Neural progenitor cell (in vitro differentiated cells): Measurements from ENCODE around the gene NAT14. TPM values are rescaled to one million over a fixed set of nuclear protein-coding genes. Genes with fewer than 3 reads are reported as not detected.

Source experiments
- DNase-seq: peaks from one replicate; pipeline ENCODE4 v3.0.0-alpha.2; 2016; ENCODE audit warnings: low spot score
- H2AFZ ChIP-seq: fragments of 200-600 bp; sonication (generic); replicated peaks from 2 replicates; pipeline ENCODE4 v1.6.1; 2016; ENCODE audit warnings: antibody characterized with exemption
- H3F3A ChIP-seq: fragments of 200-600 bp; sonication (generic); 2 replicates; pipeline ENCODE4 v1.6.1; 2016; ENCODE audit warnings: antibody characterized with exemption, low read depth
- H3K27ac ChIP-seq: fragments of 200-600 bp; sonication (generic); 2 replicates; pipeline ENCODE4 v1.5.1; 2016; ENCODE audit warnings: mild to moderate bottlenecking
- H3K27me3 ChIP-seq: fragments of 200-600 bp; sonication (generic); 2 replicates; pipeline ENCODE4 v1.6.1; 2016; ENCODE audit warnings: mild to moderate bottlenecking, moderate library complexity
- H3K36me3 ChIP-seq: fragments of 200-600 bp; sonication (generic); 2 replicates; pipeline ENCODE4 v1.5.1; 2016
- H3K4me1 ChIP-seq: fragments of 200-600 bp; sonication (generic); 2 replicates; pipeline ENCODE4 v1.6.1; 2016; ENCODE audit warnings: mixed run types
- H3K4me2 ChIP-seq: fragments of 200-600 bp; sonication (generic); 2 replicates; pipeline ENCODE4 v1.6.1; 2016
- H3K4me3 ChIP-seq: fragments of 200-600 bp; sonication (generic); 2 replicates; pipeline ENCODE4 v1.5.1; 2016
- H3K79me2 ChIP-seq: fragments of 200-600 bp; sonication (generic); 2 replicates; pipeline ENCODE4 v1.6.1; 2016; ENCODE audit warnings: low read depth
- H3K9ac ChIP-seq: fragments of 200-600 bp; sonication (generic); 2 replicates; pipeline ENCODE4 v1.6.1; 2016
- H3K9me3 ChIP-seq: fragments of 200-600 bp; sonication (generic); 2 replicates; pipeline ENCODE4 v1.5.1; 2016; ENCODE audit warnings: low read depth
- H4K20me1 ChIP-seq: fragments of 200-600 bp; sonication (generic); 2 replicates; pipeline ENCODE4 v1.6.1; 2016; ENCODE audit warnings: low read depth
- H3K27ac Mint-ChIP-seq: 3 replicates; pipeline ENCODE4 v1.8.0; 2021; ENCODE audit warnings: mixed read lengths
- H3K27me3 Mint-ChIP-seq: 2 replicates; pipeline ENCODE4 v1.8.0; 2022; ENCODE audit warnings: low read depth, mild to moderate bottlenecking, inconsistent platforms, moderate library complexity, mixed read lengths; ENCODE audit not compliant: insufficient read depth
- H3K36me3 Mint-ChIP-seq: 3 replicates; pipeline ENCODE4 v1.8.0; 2021; ENCODE audit warnings: mixed read lengths
- H3K4me1 Mint-ChIP-seq: 3 replicates; pipeline ENCODE4 v1.8.0; 2021; ENCODE audit warnings: mixed read lengths
- H3K4me3 Mint-ChIP-seq: 3 replicates; pipeline ENCODE4 v1.8.0; 2021; ENCODE audit warnings: mild to moderate bottlenecking, moderate library complexity, mixed read lengths
- H3K9me3 Mint-ChIP-seq: 3 replicates; pipeline ENCODE4 v1.8.0; 2020; ENCODE audit warnings: mixed read lengths
- CTCF ChIP-seq: fragments of 200-600 bp; sonication (generic); IDR thresholded peaks from 2 replicates; pipeline ENCODE4 v1.5.1; 2017; ENCODE audit warnings: antibody characterized with exemption, mild to moderate bottlenecking
- EZH2 ChIP-seq: fragments of 200-600 bp; sonication (generic); IDR thresholded peaks from 2 replicates; pipeline ENCODE4 v1.6.1; 2017; ENCODE audit warnings: antibody characterized with exemption, mild to moderate bottlenecking, moderate library complexity
- EZH2phosphoT487 ChIP-seq: fragments of 200-600 bp; sonication (generic); IDR thresholded peaks from 2 replicates; pipeline ENCODE4 v1.6.1; 2017; ENCODE audit warnings: antibody characterized with exemption
- total RNA-seq: library from RNA; depleted of rRNA; stranded (reverse); fragments of >200 nt; gene quantifications from 2 replicates; pipeline ENCODE4 v1.2.3, GENCODE V29; 2015; ENCODE audit warnings: low replicate concordance

The NAT14 gene
- total RNA-seq, 1 donor from 2014 or later, result 16.2 TPM

GRCh38 chr19:55462722-55463121 is 22.3 kb upstream of the NAT14 start:
- Histone ChIP-seq H3K9ac (no peak overlapping the region), H3K79me2 (no peaks in the 10 kb centered on the region), H3K4me3 (no peak overlapping the region), H4K20me1 (no peaks in the 10 kb centered on the region), H3K9me3 (no peaks in the 10 kb centered on the region), H2AFZ (no peak overlapping the region), H3K27ac (no peak overlapping the region), H3K4me1 (peaks cover 23% of the 10 kb centered on the region), H3K27me3 (no peaks in the 10 kb centered on the region), H3K36me3 (no peaks in the 10 kb centered on the region), H3K4me2 (no peak overlapping the region), H3F3A (peaks cover 41% of the 10 kb centered on the region)
- H3K9me3 Mint-ChIP-seq, result no peaks in the 10 kb centered on the region
- DNase-seq, result no peak
- peaks cover 43% of the 10 kb centered on the region for H3K4me1 Mint-ChIP-seq
- peak overlapping the region; percentile 87 for H3K4me3 Mint-ChIP-seq
- TF ChIP-seq EZH2 (no peak), CTCF (no peak), EZH2phosphoT487 (no peak)
- peak overlapping the region; percentile 40 for H3K27ac Mint-ChIP-seq
- H3K36me3 Mint-ChIP-seq, result no peaks in the 10 kb centered on the region
- peaks cover 7% of the 10 kb centered on the region for H3K27me3 Mint-ChIP-seq

- peaks cover 7% of the 10 kb centered on the region for H3K27me3 Mint-ChIP-seq
- H3K27ac Mint-ChIP-seq, result peak overlapping the region; percentile 25
- no peaks in the 10 kb centered on the region for H3K9me3 Mint-ChIP-seq
- no peak overlapping the region for H3K4me3 Mint-ChIP-seq
- Histone ChIP-seq H2AFZ (no peak overlapping the region), H3K9me3 (no peaks in the 10 kb centered on the region), H3K27me3 (no peaks in the 10 kb centered on the region), H3K27ac (no peak overlapping the region), H3K36me3 (no peaks in the 10 kb centered on the region), H3K9ac (no peak overlapping the region), H3K4me1 (peaks cover 23% of the 10 kb centered on the region), H4K20me1 (no peaks in the 10 kb centered on the region), H3K79me2 (no peaks in the 10 kb centered on the region), H3K4me2 (no peak overlapping the region), H3F3A (peaks cover 43% of the 10 kb centered on the region), H3K4me3 (no peak overlapping the region)
- H3K4me1 Mint-ChIP-seq, result peaks cover 37% of the 10 kb centered on the region
- DNase-seq, result no peak
- TF ChIP-seq EZH2, result no peak
- TF ChIP-seq CTCF, result no peak
- TF ChIP-seq EZH2phosphoT487, result no peak
- no peaks in the 10 kb centered on the region for H3K36me3 Mint-ChIP-seq
These were observed 21.4 kb upstream of the NAT14 start for GRCh38 chr19:55463583-55464031.

GRCh38 chr19:55464039-55464661 is 20.8 kb upstream of the NAT14 start:
- Histone ChIP-seq H3K79me2 (no peaks in the 10 kb centered on the region), H3K4me1 (peaks cover 23% of the 10 kb centered on the region), H3K9me3 (no peaks in the 10 kb centered on the region), H3K4me2 (peak overlapping the region; percentile 46), H3K27ac (no peak overlapping the region), H3K9ac (no peak overlapping the region), H2AFZ (no peak overlapping the region), H3F3A (peaks cover 43% of the 10 kb centered on the region), H3K36me3 (no peaks in the 10 kb centered on the region), H4K20me1 (no peaks in the 10 kb centered on the region), H3K27me3 (no peaks in the 10 kb centered on the region), H3K4me3 (no peak overlapping the region)
- Mint-ChIP-seq H3K4me1 (peaks cover 33% of the 10 kb centered on the region), H3K4me3 (no peak overlapping the region), H3K27ac (no peak overlapping the region), H3K27me3 (peaks cover 7% of the 10 kb centered on the region), H3K36me3 (no peaks in the 10 kb centered on the region), H3K9me3 (no peaks in the 10 kb centered on the region)
- TF ChIP-seq EZH2phosphoT487, result no peak
- no peak for TF ChIP-seq EZH2
- no peak for TF ChIP-seq CTCF
- no peak for DNase-seq
